DND-41 (cell line): ENCODE measurements around the gene PGBD1.
"Not testable (repeated sequence)": the region's sequence is repeated elsewhere in the genome, so short reads cannot be mapped to it uniquely, and the experiment has no call there.

ENCODE experiments used
- ATAC-seq: fragments of 200-7000 bp; cut with Tn5 transposase; 3 replicates; pipeline ENCODE4 v1.9.1; 2021; ENCODE audit warnings: low read depth; ENCODE audit not compliant: insufficient read depth
- DNase-seq: peaks from one replicate; pipeline ENCODE4 v3.0.0-alpha.2; 2020
- H2AFZ ChIP-seq: 2 replicates; pipeline ENCODE4 v1.6.0; 2012; ENCODE audit warnings: low read depth, low read length
- H3K27ac ChIP-seq: 2 replicates; pipeline ENCODE4 v1.5.1; 2012; ENCODE audit warnings: low read length, inconsistent platforms
- H3K27me3 ChIP-seq: fragments of 200-600 bp; sonication (generic); 2 replicates; pipeline ENCODE4 v1.6.0; 2012; ENCODE audit warnings: low read length, mild to moderate bottlenecking, inconsistent platforms; ENCODE audit not compliant: insufficient read depth, poor library complexity
- H3K36me3 ChIP-seq: 2 replicates; pipeline ENCODE4 v1.5.1; 2012; ENCODE audit warnings: low read length, inconsistent platforms; ENCODE audit not compliant: insufficient read depth
- H3K4me1 ChIP-seq: 2 replicates; pipeline ENCODE4 v1.5.1; 2012; ENCODE audit warnings: mild to moderate bottlenecking, low read length; ENCODE audit not compliant: insufficient read depth
- H3K4me2 ChIP-seq: 2 replicates; pipeline ENCODE4 v1.6.0; 2012; ENCODE audit warnings: mild to moderate bottlenecking, moderate library complexity, low read length, inconsistent platforms; ENCODE audit not compliant: insufficient read depth
- H3K4me3 ChIP-seq, 2 experiments: fragments of 200-600 bp in 1 of 2; shearing (Covaris generic) in 1 of 2; 2 replicates each; pipeline ENCODE4 v1.5.1; 2012 to 2016; ENCODE audit warnings: inconsistent platforms in 2 of 2, low read length in 2 of 2, mild to moderate bottlenecking in 2 of 2, low read depth in 1 of 2, moderate library complexity in 1 of 2
- H3K79me2 ChIP-seq: 2 replicates; pipeline ENCODE4 v1.6.0; 2012; ENCODE audit warnings: low read length, inconsistent platforms; ENCODE audit not compliant: insufficient read depth
- H3K9ac ChIP-seq: 2 replicates; pipeline ENCODE4 v1.6.0; 2012; ENCODE audit warnings: low read depth, mild to moderate bottlenecking, inconsistent platforms, low read length, moderate library complexity
- H3K9me3 ChIP-seq: 2 replicates; pipeline ENCODE4 v1.5.1; 2012; ENCODE audit warnings: low read length, moderate library complexity, mild to moderate bottlenecking, inconsistent platforms; ENCODE audit not compliant: insufficient read depth, severe bottlenecking
- H4K20me1 ChIP-seq: 2 replicates; pipeline ENCODE4 v1.6.0; 2012; ENCODE audit warnings: low read length; ENCODE audit not compliant: insufficient read depth
- EZH2 ChIP-seq: IDR thresholded peaks from 3 replicates; pipeline ENCODE4 v1.6.1; 2012; ENCODE audit warnings: borderline replicate concordance, low read depth, mild to moderate bottlenecking, moderate library complexity, low read length, inconsistent platforms; ENCODE audit not compliant: severe bottlenecking
- TF ChIP-seq, protein P1 (sequence below): IDR thresholded peaks from 2 replicates; pipeline ENCODE4 v1.5.1; 2012; ENCODE audit warnings: borderline replicate concordance, low read length, moderate library complexity, mild to moderate bottlenecking; ENCODE audit not compliant: poor library complexity, severe bottlenecking; ENCODE audit errors: extremely low read depth

PGBD1 gene

DNA sequence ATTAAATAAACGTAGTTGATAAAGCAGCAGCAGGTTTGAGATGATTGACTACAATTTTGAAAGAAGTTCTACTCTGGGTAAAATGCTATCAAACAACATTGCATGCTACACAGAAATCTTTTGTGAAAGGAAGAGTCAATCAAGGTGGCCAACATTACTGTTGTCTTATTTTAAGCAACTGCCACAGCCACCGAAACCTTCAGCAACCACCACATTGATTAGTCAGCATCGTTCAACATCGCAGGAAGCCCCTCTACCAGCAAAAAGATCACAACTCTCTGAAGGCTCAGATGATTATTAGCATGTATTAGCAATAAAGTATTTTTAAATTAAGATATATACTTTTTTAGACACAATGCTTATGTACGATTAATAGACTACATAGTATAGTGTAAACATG is 14.0 kb downstream of the PGBD1 start:
- ATAC-seq (no peak), DNase-seq (no peak)
- H3K4me3 ChIP-seq = no peak overlapping the region

DNA sequence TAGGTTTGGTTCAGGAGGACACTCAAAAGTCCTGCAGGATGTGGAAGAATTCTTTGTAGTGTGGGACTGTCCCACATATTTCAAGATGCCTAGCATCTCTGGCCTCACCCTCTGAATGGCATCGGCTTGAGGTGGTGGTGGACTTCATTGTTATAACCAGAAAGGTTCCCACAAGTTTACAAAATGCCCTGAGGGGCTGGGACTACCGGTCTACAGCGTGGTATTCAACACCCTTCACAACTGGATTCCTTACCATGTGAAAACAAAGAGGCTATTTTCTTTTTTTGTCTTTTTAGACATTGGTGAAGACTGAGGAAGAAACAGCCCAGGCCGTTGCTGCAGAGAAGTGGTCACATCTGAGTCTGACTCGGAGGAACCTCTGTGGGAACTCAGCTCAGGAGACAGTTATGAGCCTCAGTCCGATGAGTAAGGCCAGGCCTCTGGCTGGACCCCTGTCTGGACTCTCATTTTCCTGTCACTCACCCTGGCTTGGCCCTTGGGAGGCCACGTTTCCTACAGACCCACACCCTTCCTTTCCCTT is 15.2 kb downstream of the PGBD1 start:
- H4K20me1 ChIP-seq = no peaks in the 10 kb centered on the region
- no peaks in the 10 kb centered on the region for H3K4me1 ChIP-seq
- peaks cover 28% of the 10 kb centered on the region for H3K36me3 ChIP-seq
- TF ChIP-seq, protein P1, sequence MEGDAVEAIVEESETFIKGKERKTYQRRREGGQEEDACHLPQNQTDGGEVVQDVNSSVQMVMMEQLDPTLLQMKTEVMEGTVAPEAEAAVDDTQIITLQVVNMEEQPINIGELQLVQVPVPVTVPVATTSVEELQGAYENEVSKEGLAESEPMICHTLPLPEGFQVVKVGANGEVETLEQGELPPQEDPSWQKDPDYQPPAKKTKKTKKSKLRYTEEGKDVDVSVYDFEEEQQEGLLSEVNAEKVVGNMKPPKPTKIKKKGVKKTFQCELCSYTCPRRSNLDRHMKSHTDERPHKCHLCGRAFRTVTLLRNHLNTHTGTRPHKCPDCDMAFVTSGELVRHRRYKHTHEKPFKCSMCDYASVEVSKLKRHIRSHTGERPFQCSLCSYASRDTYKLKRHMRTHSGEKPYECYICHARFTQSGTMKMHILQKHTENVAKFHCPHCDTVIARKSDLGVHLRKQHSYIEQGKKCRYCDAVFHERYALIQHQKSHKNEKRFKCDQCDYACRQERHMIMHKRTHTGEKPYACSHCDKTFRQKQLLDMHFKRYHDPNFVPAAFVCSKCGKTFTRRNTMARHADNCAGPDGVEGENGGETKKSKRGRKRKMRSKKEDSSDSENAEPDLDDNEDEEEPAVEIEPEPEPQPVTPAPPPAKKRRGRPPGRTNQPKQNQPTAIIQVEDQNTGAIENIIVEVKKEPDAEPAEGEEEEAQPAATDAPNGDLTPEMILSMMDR = no peak
- no peak for TF ChIP-seq EZH2
- H3K79me2 ChIP-seq = no peaks in the 10 kb centered on the region
- H3K27me3 ChIP-seq = no peaks in the 10 kb centered on the region
- H3K9me3 ChIP-seq = no peaks in the 10 kb centered on the region
- no peak for DNase-seq
- no peak overlapping the region for H3K27ac ChIP-seq
- H2AFZ ChIP-seq = no peak overlapping the region
- no peak overlapping the region for H3K4me3 ChIP-seq
- ATAC-seq = no peak
- no peak overlapping the region for H3K4me2 ChIP-seq
- no peak overlapping the region for H3K9ac ChIP-seq

More for the DNA sequence above, 14.0 kb downstream of the PGBD1 start:
- Histone ChIP-seq H3K4me1 (no peaks in the 10 kb centered on the region), H2AFZ (no peak overlapping the region), H3K9me3 (no peaks in the 10 kb centered on the region), H4K20me1 (no peaks in the 10 kb centered on the region), H3K36me3 (peaks cover 18% of the 10 kb centered on the region), H3K79me2 (no peaks in the 10 kb centered on the region), H3K27ac (no peak overlapping the region), H3K4me2 (no peak overlapping the region), H3K9ac (no peak overlapping the region), H3K27me3 (no peaks in the 10 kb centered on the region)
- TF ChIP-seq, protein P1 = no peak
- no peak for TF ChIP-seq EZH2

DNA sequence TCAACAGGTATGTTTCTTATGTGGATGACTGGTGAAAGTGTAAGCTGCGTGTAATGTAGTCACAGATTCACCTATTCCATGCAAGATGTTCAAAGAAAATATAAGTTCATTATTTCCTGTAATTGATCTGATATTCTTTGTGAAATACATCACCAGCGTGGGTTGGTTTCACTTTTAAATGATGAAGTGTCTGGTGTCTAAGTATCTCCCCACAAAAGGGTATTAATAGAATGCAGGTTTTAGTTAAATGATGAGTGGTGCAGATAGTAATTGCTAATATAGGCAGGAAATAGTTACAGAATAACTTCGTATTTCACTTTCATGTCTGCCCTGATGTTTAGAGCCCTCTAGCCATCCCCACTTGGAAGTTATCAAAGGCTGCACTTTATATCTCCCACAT is 22.2 kb downstream of the PGBD1 start:
- no peak overlapping the region for H3K4me3 ChIP-seq
- H3K36me3 ChIP-seq = peaks cover 18% of the 10 kb centered on the region; the same call in 1 of the 2 replicates
- H4K20me1 ChIP-seq = no peaks in the 10 kb centered on the region
- H3K27me3 ChIP-seq = no peaks in the 10 kb centered on the region
- H3K4me2 ChIP-seq = no peak overlapping the region
- no peak for ATAC-seq
- no peaks in the 10 kb centered on the region for H3K4me1 ChIP-seq
- H3K27ac ChIP-seq = no peak overlapping the region
- H2AFZ ChIP-seq = no peak overlapping the region
- H3K79me2 ChIP-seq = no peaks in the 10 kb centered on the region
- no peaks in the 10 kb centered on the region for H3K9me3 ChIP-seq
- no peak overlapping the region for H3K9ac ChIP-seq
- DNase-seq = no peak
- TF ChIP-seq, protein P1 = no peak
- TF ChIP-seq EZH2 = no peak

DNA sequence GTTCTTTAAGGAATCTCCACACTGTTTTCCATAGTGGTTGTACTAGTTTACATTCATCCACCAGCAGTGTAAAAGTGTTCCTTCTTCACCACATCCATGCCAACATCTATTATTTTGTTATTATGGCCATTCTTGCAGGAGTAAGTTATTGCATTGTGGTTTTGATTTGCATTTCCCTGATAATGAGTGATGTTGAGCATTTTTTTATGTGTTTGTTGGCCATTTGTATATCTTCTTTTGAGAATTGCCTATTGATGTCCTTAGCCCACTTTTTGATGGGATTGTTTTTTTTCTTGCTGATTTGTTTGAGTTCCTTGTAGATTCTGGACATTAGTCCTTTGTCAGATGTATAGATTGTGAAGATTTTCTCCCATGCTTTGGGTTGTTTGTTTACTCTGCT is 25.0 kb downstream of the PGBD1 start:
- not testable (repeated sequence) for ATAC-seq, H3K36me3 ChIP-seq, DNase-seq

More for the DNA sequence above, 25.0 kb downstream of the PGBD1 start:
- not testable (repeated sequence) for H3K27me3 ChIP-seq, H3K9me3 ChIP-seq, H3K79me2 ChIP-seq, H2AFZ ChIP-seq, H3K27ac ChIP-seq, H3K9ac ChIP-seq, H3K4me2 ChIP-seq, H4K20me1 ChIP-seq, H3K4me1 ChIP-seq, H3K4me3 ChIP-seq
